ENCODE measurements around the gene TMEM95. TPM values are rescaled to one million over a fixed set of nuclear protein-coding genes. Genes with fewer than 3 reads are reported as not detected.
A peak's percentile ranks its signal among the peaks of the same experiment; 100 is the strongest.

Gene TMEM95
- total RNA-seq (1 to 10 TPM; 2.8 to 6.6 TPM), polyA plus RNA-seq (ENCODE audit: insufficient read depth, low read depth, low replicate concordance) (9.9 TPM)
- long read RNA-seq, donor 1: 0 reads
- long read RNA-seq, donor 2: 0 reads

GRCh38 chr17:7355053-7355452 lies at the start of gene TMEM95:
Gene TMEM95 (plus strand): TSS chr17:7355156. CDS start chr17:7355205, 49 bp downstream.
- peaks cover 14% of the 10 kb centered on the region for H3K4me1 ChIP-seq
- no peak within 1 kb of the TSS for H3K4me3 ChIP-seq
- intact Hi-C loops (cut with DNase I; ENCODE audit: low total_unique reads): loop anchor here (10.0 kb wide), 1 partner anchor 210 kb away; the partner anchor contains the start of gene SENP3
- DNase-seq: peak; percentile 76
- TF ChIP-seq POLR2A (IDR thresholded peaks at IDR 0.05) (no peak), CTCF (IDR thresholded peaks at IDR 0.05) (no peak)
- H3K27ac ChIP-seq: peak within 1 kb of the TSS in 1 of 2 donors; percentile 16
- H3K27me3 ChIP-seq: no peaks in the 10 kb centered on the region
- H3K36me3 ChIP-seq (ENCODE audit: low read depth, missing control alignments): no peaks in the 10 kb centered on the region
- H3K9me3 ChIP-seq: no peaks in the 10 kb centered on the region
- WGBS, 2 donors: 63 to 79% methylated on average over 6 to 10 of the region's 10 CpGs

- 0 to 1% methylated on average over 54 to 64 of the region's 64 CpGs for WGBS, 2 donors
- no peaks in the 10 kb centered on the region for H3K36me3 ChIP-seq (ENCODE audit: low read depth, missing control alignments)
- peak within 1 kb of the TSS; percentile 92 to 97 for H3K27ac ChIP-seq
- intact Hi-C loops (cut with DNase I; ENCODE audit: low total_unique reads): no loop called here
- peak; percentile 98 for DNase-seq
- H3K4me3 ChIP-seq: peak within 1 kb of the TSS; percentile 88 to 99
- no peaks in the 10 kb centered on the region for H3K27me3 ChIP-seq
- no peaks in the 10 kb centered on the region for H3K9me3 ChIP-seq
- H3K4me1 ChIP-seq: peaks cover 11% of the 10 kb centered on the region
- TF ChIP-seq CTCF (IDR thresholded peaks at IDR 0.05) (peak in 1 of 3 experiments; percentile 1), POLR2A (IDR thresholded peaks at IDR 0.05) (peak; percentile 88)
Observed at GRCh38 chr17:7306911-7307685, 47.9 kb upstream of the TMEM95 start, which contains the start of gene EIF5A. Gene EIF5A (plus strand): TSS chr17:7307628. CDS start chr17:7309636, 2,008 bp downstream.

DNA sequence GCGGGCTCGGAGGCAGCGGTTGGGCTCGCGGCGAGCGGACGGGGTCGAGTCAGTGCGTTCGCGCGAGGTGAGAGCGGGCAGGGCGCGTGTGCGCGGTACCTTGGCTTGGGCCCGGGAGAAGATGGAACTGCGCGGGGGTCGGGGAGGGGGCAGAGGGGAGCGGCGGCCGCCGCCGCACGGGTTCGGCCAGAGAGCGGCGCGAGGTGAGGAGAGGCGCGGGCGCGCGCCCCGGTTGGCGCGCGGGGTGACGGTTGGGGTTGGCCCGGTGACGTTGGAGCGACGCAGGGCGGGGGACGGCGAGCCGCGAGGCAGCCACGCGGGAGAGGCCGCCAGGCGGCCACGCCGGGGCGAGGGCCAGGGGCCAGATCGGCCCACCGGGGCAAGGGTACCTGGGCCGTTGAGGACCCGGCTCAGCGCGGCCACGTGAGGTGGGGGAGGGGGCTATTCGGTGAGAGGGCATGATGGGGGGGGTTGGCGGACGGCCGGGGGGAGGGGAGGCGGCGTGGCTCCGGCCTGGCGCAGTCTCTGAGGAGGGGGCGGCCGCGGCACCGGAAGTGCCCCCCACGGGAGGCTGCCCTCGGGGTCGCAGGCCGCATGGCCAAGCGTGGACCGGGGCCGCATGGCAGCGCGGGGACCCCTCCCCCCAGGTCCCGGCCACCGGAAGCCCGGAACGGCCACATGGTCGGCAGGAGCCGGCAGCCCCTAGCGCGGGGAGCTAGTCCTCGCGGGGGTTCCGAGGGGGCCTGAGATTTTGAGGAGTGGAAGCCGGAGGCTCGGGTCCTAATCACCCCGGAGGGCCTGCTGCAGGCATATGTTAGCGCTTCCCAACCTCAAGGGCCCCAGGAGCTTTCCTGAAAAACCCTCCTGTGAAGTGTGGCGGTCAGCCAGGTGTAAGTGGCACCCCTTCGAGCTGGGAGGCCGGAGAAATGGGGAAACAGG lies 47.0 kb upstream of the TMEM95 start:
- H3K4me3 ChIP-seq: peak overlapping the region; percentile 88 to 99
- H3K4me1 ChIP-seq: peaks cover 11% of the 10 kb centered on the region
- H3K27ac ChIP-seq: peak overlapping the region; percentile 92 to 97
- TF ChIP-seq CTCF (IDR thresholded peaks at IDR 0.05) (no peak), POLR2A (IDR thresholded peaks at IDR 0.05) (no peak)
- H3K9me3 ChIP-seq: no peaks in the 10 kb centered on the region
- H3K27me3 ChIP-seq: no peaks in the 10 kb centered on the region
- 1 to 2% methylated on average over 9 to 58 of the region's 104 CpGs for WGBS, 2 donors
- no peaks in the 10 kb centered on the region for H3K36me3 ChIP-seq (ENCODE audit: low read depth, missing control alignments)
- peak; percentile 50 for DNase-seq
- intact Hi-C loops (cut with DNase I; ENCODE audit: low total_unique reads): no loop called here

GRCh38 chr17:7308625-7309433 lies 46.1 kb upstream of the TMEM95 start:
- Histone ChIP-seq H3K27me3 (no peaks in the 10 kb centered on the region), H3K27ac (peak overlapping the region; percentile 92 to 97), H3K4me3 (peak overlapping the region; percentile 88 to 99), H3K4me1 (peaks cover 11% of the 10 kb centered on the region), H3K36me3 (ENCODE audit: low read depth, missing control alignments) (no peaks in the 10 kb centered on the region), H3K9me3 (no peaks in the 10 kb centered on the region)
- no peak for TF ChIP-seq POLR2A (IDR thresholded peaks at IDR 0.05)
- TF ChIP-seq CTCF (IDR thresholded peaks at IDR 0.05): no peak
- 0 to 1% methylated on average over 14 of the region's 14 CpGs for WGBS, 2 donors
- peak; percentile 91 for DNase-seq
- intact Hi-C loops (cut with DNase I; ENCODE audit: low total_unique reads): no loop called here
